ENCODE data around the gene VAMP1.
A peak's percentile ranks its signal among the peaks of the same experiment; 100 is the strongest.

The VAMP1 gene

DNA sequence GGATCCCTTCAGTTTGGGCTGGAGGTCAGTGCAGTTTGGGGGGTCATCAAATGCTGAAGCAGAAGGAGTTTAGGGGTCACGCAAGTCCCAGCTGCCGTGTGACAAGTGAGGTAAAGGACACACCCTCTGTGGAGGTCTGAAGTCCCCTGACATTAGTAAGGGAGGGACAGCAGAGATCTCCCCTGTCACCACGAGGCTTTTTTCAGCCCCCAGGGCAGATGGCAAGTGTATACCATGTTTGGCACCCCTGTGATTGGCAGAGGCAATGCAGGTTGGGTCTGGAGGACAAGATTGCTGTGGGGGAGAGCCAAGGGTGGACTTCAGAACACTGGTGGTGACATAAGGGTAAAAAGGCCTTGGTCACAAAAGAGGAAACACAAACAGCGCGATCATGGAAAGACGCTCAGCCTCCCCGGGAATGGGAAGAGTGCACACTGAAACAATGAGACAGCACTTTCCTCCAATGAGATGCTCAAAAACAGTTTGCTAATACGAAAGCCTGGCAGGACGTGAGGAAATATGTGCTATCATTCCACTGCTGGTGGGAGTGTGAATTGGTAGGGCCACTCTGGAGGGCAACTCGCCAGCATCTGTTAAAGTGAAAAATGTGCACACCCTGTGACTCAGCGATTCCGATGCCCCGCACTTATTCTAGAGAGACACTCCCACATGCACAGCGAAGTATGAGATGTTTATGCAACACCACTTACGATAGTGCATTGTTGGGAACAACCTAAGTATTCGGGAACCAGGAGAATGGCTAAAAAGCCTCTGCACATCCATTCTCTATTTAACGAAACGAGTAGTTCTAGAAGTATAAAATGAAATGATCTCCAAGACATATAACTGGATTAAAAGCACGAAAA is 40.1 kb downstream of the VAMP1 start:
- no peak for TF ChIP-seq ZNF274 (IDR thresholded peaks at IDR 0.05; ENCODE audit: low read depth, low read length)
- no peak overlapping the region for H3K4me3 ChIP-seq (ENCODE audit: low read length)

DNA sequence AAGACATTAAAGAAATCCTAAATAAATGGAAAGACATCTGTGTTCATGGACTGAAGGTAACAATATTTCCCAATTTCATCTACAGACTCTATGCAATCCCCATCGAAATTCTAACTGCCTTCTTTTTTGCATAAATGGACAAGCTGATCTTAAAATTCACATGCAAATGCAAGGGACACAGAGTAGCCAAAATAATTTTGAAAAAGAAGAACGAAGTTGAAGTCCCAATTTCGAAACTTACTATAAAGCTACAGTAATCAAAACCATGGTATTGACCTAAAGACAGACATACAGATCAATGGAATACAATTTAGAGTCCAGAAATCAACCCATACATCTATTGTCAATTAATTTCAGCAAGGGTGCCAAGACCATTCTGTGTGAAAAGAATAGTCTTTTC is 42.2 kb downstream of the VAMP1 start:
- no peak overlapping the region for H3K4me3 ChIP-seq (ENCODE audit: low read length)
- no peak for TF ChIP-seq ZNF274 (IDR thresholded peaks at IDR 0.05; ENCODE audit: low read depth, low read length)

DNA sequence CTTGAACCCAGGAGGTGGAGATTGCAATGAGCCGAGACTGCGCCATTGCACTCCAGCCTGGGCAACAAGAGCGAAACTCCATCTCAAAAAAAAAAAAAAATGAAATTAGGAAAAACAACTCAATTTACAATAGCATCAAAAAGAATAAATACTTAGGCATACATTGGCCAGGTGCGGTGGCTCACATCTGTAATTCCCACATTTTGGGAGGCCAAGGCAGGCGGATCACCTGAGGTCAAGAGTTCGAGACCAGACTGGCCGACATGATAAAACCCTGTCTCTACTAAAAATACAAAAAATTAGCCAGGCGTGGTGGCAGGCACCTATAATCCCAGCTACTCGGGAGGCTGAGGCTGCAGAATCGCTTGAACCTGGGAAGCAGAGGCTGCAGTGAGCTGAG is 42.7 kb downstream of the VAMP1 start:
- peak overlapping the region; percentile 23; the same call in 1 of the 2 replicates for H3K4me3 ChIP-seq (ENCODE audit: low read length)

- peak overlapping the region; percentile 23; the same call in 1 of the 2 replicates for H3K4me3 ChIP-seq (ENCODE audit: low read length)
- TF ChIP-seq ZNF274 (IDR thresholded peaks at IDR 0.05; ENCODE audit: low read depth, low read length), result no peak
These were observed 43.4 kb downstream of the VAMP1 start for GRCh38 chr12:6426882-6427671.

GRCh38 chr12:6425590-6426531 is 44.6 kb downstream of the VAMP1 start:
- no peak overlapping the region for H3K4me3 ChIP-seq (ENCODE audit: low read length)
- TF ChIP-seq ZNF274 (IDR thresholded peaks at IDR 0.05; ENCODE audit: low read depth, low read length), result no peak

GRCh38 chr12:6424866-6425265 is 45.6 kb downstream of the VAMP1 start:
- no peak overlapping the region for H3K4me3 ChIP-seq (ENCODE audit: low read length)
- no peak for TF ChIP-seq ZNF274 (IDR thresholded peaks at IDR 0.05; ENCODE audit: low read depth, low read length)

DNA sequence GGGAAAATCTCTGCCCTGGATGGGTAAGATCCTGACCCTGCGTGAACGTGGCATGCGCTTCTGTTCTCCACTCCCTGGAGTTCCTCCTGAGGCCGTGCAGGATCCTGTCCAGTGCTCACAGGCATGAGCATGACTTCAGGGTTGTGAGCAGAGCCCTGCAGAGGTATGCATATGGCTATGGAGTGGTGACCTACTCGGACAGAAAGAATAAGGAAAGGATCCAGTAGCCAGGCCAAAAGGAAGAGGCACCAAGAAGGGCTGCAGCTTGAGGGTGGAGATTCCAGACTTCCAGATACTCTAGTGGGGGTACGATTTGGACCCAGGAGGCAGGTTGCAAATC is 46.5 kb downstream of the VAMP1 start:
- H3K4me3 ChIP-seq (ENCODE audit: low read length), result no peak overlapping the region
- TF ChIP-seq ZNF274 (IDR thresholded peaks at IDR 0.05; ENCODE audit: low read depth, low read length), result no peak

- H3K4me3 ChIP-seq (ENCODE audit: low read length), result no peak overlapping the region
- TF ChIP-seq ZNF274 (IDR thresholded peaks at IDR 0.05; ENCODE audit: low read depth, low read length), result no peak
These were observed 47.0 kb downstream of the VAMP1 start for GRCh38 chr12:6423267-6424007.

GRCh38 chr12:6420364-6420763 is 50.1 kb downstream of the VAMP1 start:
- no peak overlapping the region for H3K4me3 ChIP-seq (ENCODE audit: low read length)
- TF ChIP-seq ZNF274 (IDR thresholded peaks at IDR 0.05; ENCODE audit: low read depth, low read length), result no peak

- H3K4me3 ChIP-seq (ENCODE audit: low read length), result no peak overlapping the region
- no peak for TF ChIP-seq ZNF274 (IDR thresholded peaks at IDR 0.05; ENCODE audit: low read depth, low read length)
These were observed 51.7 kb downstream of the VAMP1 start for GRCh38 chr12:6418796-6419195.

DNA sequence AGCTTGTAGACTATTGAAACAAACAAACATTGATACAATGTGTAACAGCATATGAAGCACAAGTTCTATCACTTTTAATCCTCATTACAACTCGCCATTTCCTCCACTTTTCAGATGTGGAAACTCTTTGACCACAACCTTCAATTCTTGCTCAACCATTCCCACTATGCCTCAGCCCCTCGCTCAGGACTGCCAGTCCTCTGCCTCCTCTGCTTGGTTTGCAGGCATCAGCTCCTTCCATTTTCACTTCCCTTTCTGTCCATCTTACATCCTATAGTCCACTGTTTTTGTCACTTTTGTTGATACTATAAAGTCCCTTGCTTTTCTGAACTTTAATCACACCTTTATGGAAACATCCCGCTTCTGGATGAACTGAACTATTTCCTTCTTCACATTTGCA is 53.9 kb downstream of the VAMP1 start:
- H3K4me3 ChIP-seq (ENCODE audit: low read length), result no peak overlapping the region
- no peak for TF ChIP-seq ZNF274 (IDR thresholded peaks at IDR 0.05; ENCODE audit: low read depth, low read length)
